HG02884 (cell line): ENCODE measurements around the gene FKBP9.
"Not testable (repeated sequence)": the region's sequence is repeated elsewhere in the genome, so short reads cannot be mapped to it uniquely, and the experiment has no call there.

ENCODE experiments used
- ATAC-seq: cut with Tn5 transposase; IDR thresholded peaks from one replicate; pipeline ENCODE4 v1.9.1; 2021; ENCODE audit warnings: mild to moderate bottlenecking, moderate library complexity; ENCODE audit not compliant: unreplicated experiment

The FKBP9 gene

GRCh38 chr7:32948202-32948601 is 9.0 kb upstream of the FKBP9 start:
- ATAC-seq, result no peak

- ATAC-seq, result no peak
Measured at GRCh38 chr7:32952876-32953275, 4.4 kb upstream of the FKBP9 start.

GRCh38 chr7:32958046-32959025 is 1.1 kb downstream of the FKBP9 start:
- no peak for ATAC-seq

GRCh38 chr7:32963880-32964301 is 6.7 kb downstream of the FKBP9 start:
- not testable (repeated sequence) for ATAC-seq

GRCh38 chr7:32964461-32965159 is 7.4 kb downstream of the FKBP9 start:
- ATAC-seq, result peak; percentile 95

- not testable (repeated sequence) for ATAC-seq
Measured at GRCh38 chr7:32966489-32967267, 9.4 kb downstream of the FKBP9 start.

- ATAC-seq, result not testable (repeated sequence)
Measured at GRCh38 chr7:32967268-32967582, 10.0 kb downstream of the FKBP9 start.

- ATAC-seq, result not testable (repeated sequence)
Measured at GRCh38 chr7:32971967-32972366, 14.7 kb downstream of the FKBP9 start.

GRCh38 chr7:32977159-32977558 is 19.9 kb downstream of the FKBP9 start:
- ATAC-seq, result not testable (repeated sequence)

- not testable (repeated sequence) for ATAC-seq
Measured at GRCh38 chr7:32979246-32979645, 22.0 kb downstream of the FKBP9 start.

- not testable (repeated sequence) for ATAC-seq
Measured at GRCh38 chr7:32979902-32980301, 22.7 kb downstream of the FKBP9 start.

- peak; percentile 60 for ATAC-seq
Measured at GRCh38 chr7:32988148-32988547, 30.9 kb downstream of the FKBP9 start.

- ATAC-seq, result not testable (repeated sequence)
Measured at GRCh38 chr7:32991068-32991585, 33.9 kb downstream of the FKBP9 start.

GRCh38 chr7:32991975-32992700 is 34.9 kb downstream of the FKBP9 start:
- not testable (repeated sequence) for ATAC-seq

- not testable (repeated sequence) for ATAC-seq
Measured at GRCh38 chr7:32992750-32993149, 35.5 kb downstream of the FKBP9 start.

- not testable (repeated sequence) for ATAC-seq
Measured at GRCh38 chr7:32997956-32998355, 40.7 kb downstream of the FKBP9 start.

- peak; percentile 56 for ATAC-seq
Measured at GRCh38 chr7:32998361-32999171, 41.3 kb downstream of the FKBP9 start.

GRCh38 chr7:32999380-32999779 is 42.1 kb downstream of the FKBP9 start:
- ATAC-seq, result not testable (repeated sequence)

GRCh38 chr7:33003111-33003510 is 45.9 kb downstream of the FKBP9 start:
- not testable (repeated sequence) for ATAC-seq
